ENCODE results near the gene C2CD5. TPM values are rescaled to one million over a fixed set of nuclear protein-coding genes. Genes with fewer than 3 reads are reported as not detected.

C2CD5 gene
- total RNA-seq, 4 donors from 2014 or later = 52.7 to 77.4 (median 55.8) TPM

- intact Hi-C loops (cut with DNase I) = no loop called here
- H3K36me3 ChIP-seq = no peaks in the 10 kb centered on the region
- TF ChIP-seq CTCF (IDR thresholded peaks at IDR 0.05) = no peak
- H3K4me3 ChIP-seq (replicated peaks in 1 of 3) = no peak overlapping the region
- 98 to 100% methylated on average over 1 of the region's 1 CpG for WGBS, 2 donors
- H3K4me1 ChIP-seq = no peaks in the 10 kb centered on the region
- no peaks in the 10 kb centered on the region for H3K9me3 ChIP-seq
- H3K27me3 ChIP-seq = no peaks in the 10 kb centered on the region
- no peak for DNase-seq
- no peak overlapping the region for H3K27ac ChIP-seq
Measured at GRCh38 chr12:22577667-22578066, 33.3 kb upstream of the C2CD5 start.

- TF ChIP-seq POLR2A (IDR thresholded peaks at IDR 0.05) = no peak
- no peak for TF ChIP-seq CTCF (IDR thresholded peaks at IDR 0.05)
- Histone ChIP-seq H3K4me3 (replicated peaks in 1 of 3) (no peak overlapping the region), H3K36me3 (no peaks in the 10 kb centered on the region), H3K4me1 (no peaks in the 10 kb centered on the region), H3K9me3 (no peaks in the 10 kb centered on the region), H3K27ac (no peak overlapping the region), H3K27me3 (no peaks in the 10 kb centered on the region)
- 78 to 95% methylated on average over 2 of the region's 2 CpGs for WGBS, 2 donors
- no peak for DNase-seq
- intact Hi-C loops (cut with DNase I) = no loop called here
Measured at GRCh38 chr12:22576473-22576872, 32.1 kb upstream of the C2CD5 start.

- H3K4me1 ChIP-seq = no peaks in the 10 kb centered on the region
- no peaks in the 10 kb centered on the region for H3K9me3 ChIP-seq
- TF ChIP-seq POLR2A (IDR thresholded peaks at IDR 0.05) (no peak), CTCF (IDR thresholded peaks at IDR 0.05) (no peak)
- no peak overlapping the region for H3K27ac ChIP-seq
- H3K36me3 ChIP-seq = no peaks in the 10 kb centered on the region
- WGBS, 2 donors = 87 to 92% methylated on average over 1 of the region's 1 CpG
- no peaks in the 10 kb centered on the region for H3K27me3 ChIP-seq
- H3K4me3 ChIP-seq (replicated peaks in 1 of 3) = no peak overlapping the region
- DNase-seq = no peak
- intact Hi-C loops (cut with DNase I) = no loop called here
Measured at GRCh38 chr12:22576065-22576464, 31.7 kb upstream of the C2CD5 start.

- intact Hi-C loops (cut with DNase I) = no loop called here
- TF ChIP-seq POLR2A (IDR thresholded peaks at IDR 0.05) (no peak), CTCF (IDR thresholded peaks at IDR 0.05) (no peak)
- 87 to 89% methylated on average over 3 of the region's 3 CpGs for WGBS, 2 donors
- Histone ChIP-seq H3K27ac (no peak overlapping the region), H3K36me3 (no peaks in the 10 kb centered on the region), H3K27me3 (no peaks in the 10 kb centered on the region), H3K4me1 (no peaks in the 10 kb centered on the region), H3K9me3 (no peaks in the 10 kb centered on the region), H3K4me3 (replicated peaks in 1 of 3) (no peak overlapping the region)
- no peak for DNase-seq
Measured at GRCh38 chr12:22574921-22575320, 30.6 kb upstream of the C2CD5 start.

- Histone ChIP-seq H3K27me3 (no peaks in the 10 kb centered on the region), H3K27ac (no peak overlapping the region), H3K9me3 (no peaks in the 10 kb centered on the region), H3K36me3 (no peaks in the 10 kb centered on the region), H3K4me1 (no peaks in the 10 kb centered on the region), H3K4me3 (replicated peaks in 1 of 3) (no peak overlapping the region)
- WGBS, 2 donors = 83 to 86% methylated on average over 3 of the region's 3 CpGs
- no peak for DNase-seq
- intact Hi-C loops (cut with DNase I) = no loop called here
- TF ChIP-seq CTCF (IDR thresholded peaks at IDR 0.05) (no peak), POLR2A (IDR thresholded peaks at IDR 0.05) (no peak)
Measured at GRCh38 chr12:22573181-22573580, 28.8 kb upstream of the C2CD5 start.
